ENCODE results near the gene CD47.

Gene CD47

DNA sequence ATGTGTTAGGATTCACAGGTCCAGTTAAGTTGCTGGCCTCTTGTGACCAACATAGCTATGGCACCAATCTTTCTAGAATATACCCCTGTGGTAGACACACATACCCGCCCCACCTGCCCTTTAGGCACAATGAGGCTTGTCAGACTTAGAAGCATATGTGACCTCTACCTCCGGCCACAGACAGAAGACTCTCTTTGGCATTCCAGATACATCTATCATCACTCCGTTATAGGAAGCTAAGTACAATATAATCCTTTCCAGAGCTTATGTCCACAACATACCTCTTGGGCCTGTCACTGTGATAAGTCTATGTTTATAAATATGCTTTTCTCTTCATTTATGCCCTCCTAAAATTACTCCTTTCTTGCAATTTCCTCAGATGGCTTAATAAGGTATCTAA is 39.8 kb downstream of the CD47 start:
- Histone ChIP-seq H3K4me3 (ENCODE audit: low read depth in 1 of 2, low read length in 2 of 2) (no peak overlapping the region), H2AFZ (ENCODE audit: low read depth, low read length) (no peak overlapping the region), H3K79me2 (ENCODE audit: insufficient read depth, low read length) (peaks cover 11% of the 10 kb centered on the region), H3K4me2 (ENCODE audit: insufficient read depth, low read length) (no peak overlapping the region), H4K20me1 (ENCODE audit: insufficient read depth, low read length) (0 out of 2 replicates have a peak, but pooled peaks cover 5% of the 10 kb centered on the region), H3K36me3 (ENCODE audit: insufficient read depth, low read length) (peaks cover 79% of the 10 kb centered on the region), H3K9ac (ENCODE audit: low read depth, low read length) (no peak overlapping the region), H3K27me3 (ENCODE audit: insufficient read depth, low read length, poor library complexity) (no peaks in the 10 kb centered on the region), H3K9me3 (ENCODE audit: insufficient read depth, low read length, severe bottlenecking) (no peaks in the 10 kb centered on the region), H3K27ac (ENCODE audit: low read length) (no peak overlapping the region), H3K4me1 (ENCODE audit: insufficient read depth, low read length) (no peaks in the 10 kb centered on the region)
- DNase-seq (no peak), ATAC-seq (ENCODE audit: insufficient read depth, low read depth) (no peak)
- no peak for TF ChIP-seq EZH2 (IDR thresholded peaks at IDR 0.05; ENCODE audit: borderline replicate concordance, low read depth, low read length, severe bottlenecking)
- TF ChIP-seq, protein P1, sequence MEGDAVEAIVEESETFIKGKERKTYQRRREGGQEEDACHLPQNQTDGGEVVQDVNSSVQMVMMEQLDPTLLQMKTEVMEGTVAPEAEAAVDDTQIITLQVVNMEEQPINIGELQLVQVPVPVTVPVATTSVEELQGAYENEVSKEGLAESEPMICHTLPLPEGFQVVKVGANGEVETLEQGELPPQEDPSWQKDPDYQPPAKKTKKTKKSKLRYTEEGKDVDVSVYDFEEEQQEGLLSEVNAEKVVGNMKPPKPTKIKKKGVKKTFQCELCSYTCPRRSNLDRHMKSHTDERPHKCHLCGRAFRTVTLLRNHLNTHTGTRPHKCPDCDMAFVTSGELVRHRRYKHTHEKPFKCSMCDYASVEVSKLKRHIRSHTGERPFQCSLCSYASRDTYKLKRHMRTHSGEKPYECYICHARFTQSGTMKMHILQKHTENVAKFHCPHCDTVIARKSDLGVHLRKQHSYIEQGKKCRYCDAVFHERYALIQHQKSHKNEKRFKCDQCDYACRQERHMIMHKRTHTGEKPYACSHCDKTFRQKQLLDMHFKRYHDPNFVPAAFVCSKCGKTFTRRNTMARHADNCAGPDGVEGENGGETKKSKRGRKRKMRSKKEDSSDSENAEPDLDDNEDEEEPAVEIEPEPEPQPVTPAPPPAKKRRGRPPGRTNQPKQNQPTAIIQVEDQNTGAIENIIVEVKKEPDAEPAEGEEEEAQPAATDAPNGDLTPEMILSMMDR (IDR thresholded peaks at IDR 0.05; ENCODE audit: borderline replicate concordance, extremely low read depth, low read length, poor library complexity, severe bottlenecking): no peak

DNA sequence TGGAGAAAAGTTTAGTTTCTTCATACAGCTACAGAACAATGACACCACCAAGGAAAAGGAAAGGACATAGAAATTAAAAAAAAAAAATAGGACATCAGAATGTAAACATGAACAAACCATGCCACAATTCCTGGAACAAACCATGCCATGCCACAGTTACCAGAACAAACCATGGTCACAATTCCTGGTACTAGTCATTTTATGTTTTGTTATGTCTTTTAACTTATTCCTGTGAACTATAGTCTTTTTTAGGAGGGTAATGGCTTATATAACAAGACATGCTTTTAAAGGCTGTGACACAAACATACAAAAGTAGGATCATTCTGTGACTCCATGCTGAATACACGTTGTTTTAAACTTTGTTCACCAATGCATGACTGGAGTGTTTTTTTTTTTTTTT is 42.8 kb downstream of the CD47 start:
- DNase-seq: no peak
- no peak overlapping the region for H3K4me3 ChIP-seq (ENCODE audit: low read depth in 1 of 2, low read length in 2 of 2)
- ATAC-seq (ENCODE audit: insufficient read depth, low read depth): no peak

DNA sequence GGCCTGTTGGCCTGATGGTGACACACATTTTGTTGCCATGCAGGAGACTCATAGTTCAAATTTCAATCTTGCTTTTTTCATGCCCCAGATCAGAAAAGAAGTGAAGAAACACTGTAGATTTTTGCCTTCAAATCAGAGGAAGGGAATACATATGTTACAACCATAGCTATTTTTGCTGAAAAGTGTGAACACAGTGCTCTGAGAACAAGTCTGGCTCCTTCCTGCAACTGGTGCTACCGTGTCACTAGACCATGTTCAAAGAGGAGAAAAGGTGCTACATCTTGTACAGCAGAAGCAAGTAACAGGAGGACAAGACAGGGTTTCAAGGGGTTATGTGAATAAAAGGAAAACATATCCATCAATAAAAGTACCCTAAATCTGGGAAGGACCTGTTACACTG is 44.6 kb downstream of the CD47 start:
- H3K36me3 ChIP-seq (ENCODE audit: insufficient read depth, low read length): peaks cover 59% of the 10 kb centered on the region

More for the DNA sequence above, 42.8 kb downstream of the CD47 start:
- Histone ChIP-seq H3K79me2 (ENCODE audit: insufficient read depth, low read length) (peaks cover 1% of the 10 kb centered on the region; the same call in 1 of the 2 replicates), H3K4me1 (ENCODE audit: insufficient read depth, low read length) (no peaks in the 10 kb centered on the region), H3K27me3 (ENCODE audit: insufficient read depth, low read length, poor library complexity) (no peaks in the 10 kb centered on the region), H3K9ac (ENCODE audit: low read depth, low read length) (no peak overlapping the region), H3K4me2 (ENCODE audit: insufficient read depth, low read length) (no peak overlapping the region), H3K27ac (ENCODE audit: low read length) (no peak overlapping the region), H3K9me3 (ENCODE audit: insufficient read depth, low read length, severe bottlenecking) (no peaks in the 10 kb centered on the region), H2AFZ (ENCODE audit: low read depth, low read length) (no peak overlapping the region), H3K36me3 (ENCODE audit: insufficient read depth, low read length) (peaks cover 63% of the 10 kb centered on the region), H4K20me1 (ENCODE audit: insufficient read depth, low read length) (0 out of 2 replicates have a peak, but pooled peaks cover 5% of the 10 kb centered on the region)
- no peak for TF ChIP-seq EZH2 (IDR thresholded peaks at IDR 0.05; ENCODE audit: borderline replicate concordance, low read depth, low read length, severe bottlenecking)
- TF ChIP-seq, protein P1 (IDR thresholded peaks at IDR 0.05; ENCODE audit: borderline replicate concordance, extremely low read depth, low read length, poor library complexity, severe bottlenecking): no peak

More for the DNA sequence above, 44.6 kb downstream of the CD47 start:
- Histone ChIP-seq H3K79me2 (ENCODE audit: insufficient read depth, low read length) (no peaks in the 10 kb centered on the region), H3K27me3 (ENCODE audit: insufficient read depth, low read length, poor library complexity) (no peaks in the 10 kb centered on the region), H2AFZ (ENCODE audit: low read depth, low read length) (no peak overlapping the region), H4K20me1 (ENCODE audit: insufficient read depth, low read length) (0 out of 2 replicates have a peak, but pooled peaks cover 5% of the 10 kb centered on the region), H3K4me3 (ENCODE audit: low read depth in 1 of 2, low read length in 2 of 2) (no peak overlapping the region), H3K4me2 (ENCODE audit: insufficient read depth, low read length) (no peak overlapping the region), H3K9ac (ENCODE audit: low read depth, low read length) (no peak overlapping the region), H3K27ac (ENCODE audit: low read length) (no peak overlapping the region), H3K4me1 (ENCODE audit: insufficient read depth, low read length) (no peaks in the 10 kb centered on the region), H3K9me3 (ENCODE audit: insufficient read depth, low read length, severe bottlenecking) (no peaks in the 10 kb centered on the region)
- no peak for DNase-seq
- no peak for TF ChIP-seq EZH2 (IDR thresholded peaks at IDR 0.05; ENCODE audit: borderline replicate concordance, low read depth, low read length, severe bottlenecking)
- TF ChIP-seq, protein P1 (IDR thresholded peaks at IDR 0.05; ENCODE audit: borderline replicate concordance, extremely low read depth, low read length, poor library complexity, severe bottlenecking): no peak
- ATAC-seq (ENCODE audit: insufficient read depth, low read depth): no peak

All from DND-41 (cell line).